Activated CD4-positive, alpha-beta memory T cell treated with anti-CD3 and anti-CD28 coated beads for 36 hours (primary cell): Measurements from ENCODE around the gene AIPL1. TPM values are rescaled to one million over a fixed set of nuclear protein-coding genes. Genes with fewer than 3 reads are reported as not detected.

Source experiments
- CTCF ChIA-PET: fragments of 350-600 bp; sonication (Branson Sonifier 250); formaldehyde crosslinking; loops from one replicate; lab custom pipeline; 2021; ENCODE audit warnings: antibody characterized with exemption, inconsistent platforms; lab: Charles Lee
- POLR2A ChIA-PET: fragments of 350-600 bp; sonication (Branson Sonifier 250); formaldehyde crosslinking; loops from one replicate; lab custom pipeline; 2021; ENCODE audit warnings: antibody characterized with exemption; lab: Charles Lee
- DNase-seq: peaks from one replicate; pipeline ENCODE4 v3.0.0-alpha.2; 2020
- H3K27ac Mint-ChIP-seq: one replicate; pipeline ENCODE4 v1.8.0; 2021; ENCODE audit warnings: mixed read lengths
- H3K27me3 Mint-ChIP-seq: one replicate; pipeline ENCODE4 v1.8.0; 2021; ENCODE audit warnings: mixed read lengths
- H3K36me3 Mint-ChIP-seq: one replicate; pipeline ENCODE4 v1.8.0; 2021; ENCODE audit warnings: mixed read lengths
- H3K4me1 Mint-ChIP-seq: one replicate; pipeline ENCODE4 v1.8.0; 2021; ENCODE audit warnings: low read depth, mixed read lengths
- H3K4me3 Mint-ChIP-seq: one replicate; pipeline ENCODE4 v1.8.0; 2021; ENCODE audit warnings: mild to moderate bottlenecking, mixed read lengths
- H3K9me3 Mint-ChIP-seq: one replicate; pipeline ENCODE4 v1.8.0; 2021; ENCODE audit warnings: mixed read lengths
- intact Hi-C: fragments of 100-400 bp; cut with micrococcal nuclease; formaldehyde crosslinking; loops from one replicate; pipeline ENCODE4 v1.15.1; 2023
- total RNA-seq, 2 experiments: library from RNA; stranded (reverse); gene quantifications; one replicate each; pipeline ENCODE4 v1.2.3, GENCODE V29; 2021

Gene AIPL1
- total RNA-seq, 2 experiments from 2014 or later, result not detected

DNA sequence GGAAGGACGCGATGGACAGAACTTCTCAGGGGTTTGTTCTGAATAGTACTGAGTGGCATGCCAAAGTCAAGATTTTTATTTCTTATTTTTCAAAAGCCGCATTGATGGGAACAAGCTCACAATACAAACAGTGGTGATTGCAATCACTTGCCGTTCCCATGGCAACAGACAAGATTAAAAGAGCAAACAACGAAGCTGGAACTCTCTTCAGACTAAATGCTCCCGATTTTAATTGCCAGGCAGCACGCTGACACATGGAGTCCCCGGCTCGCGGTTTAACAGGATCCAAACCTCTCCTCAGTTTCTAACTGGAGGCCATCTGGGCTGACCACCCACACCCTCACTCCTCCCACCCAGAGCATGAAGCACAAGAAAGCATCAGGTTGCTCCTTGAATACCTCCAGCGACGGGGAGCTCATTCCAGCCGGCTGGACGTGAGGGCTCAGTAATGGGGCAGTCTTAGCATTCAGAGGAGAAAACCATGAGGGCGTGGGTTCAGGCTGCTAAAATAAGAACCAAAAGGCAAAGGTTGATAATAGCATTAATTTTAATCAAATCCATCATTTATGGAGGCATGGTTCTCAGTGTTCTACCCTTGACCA lies 41.5 kb downstream of the AIPL1 start:
- CTCF ChIA-PET, result no interaction called here
- Mint-ChIP-seq H3K4me1 (no peaks in the 10 kb centered on the region), H3K27ac (no peak overlapping the region), H3K4me3 (no peak overlapping the region), H3K9me3 (peaks cover 2% of the 10 kb centered on the region), H3K27me3 (peaks cover 31% of the 10 kb centered on the region), H3K36me3 (no peaks in the 10 kb centered on the region)
- intact Hi-C loops, result no loop called here
- POLR2A ChIA-PET, result no interaction called here
- no peak for DNase-seq

- POLR2A ChIA-PET, result no interaction called here
- no peak for DNase-seq
Observed at GRCh38 chr17:6392609-6393350, 42.1 kb downstream of the AIPL1 start.

DNA sequence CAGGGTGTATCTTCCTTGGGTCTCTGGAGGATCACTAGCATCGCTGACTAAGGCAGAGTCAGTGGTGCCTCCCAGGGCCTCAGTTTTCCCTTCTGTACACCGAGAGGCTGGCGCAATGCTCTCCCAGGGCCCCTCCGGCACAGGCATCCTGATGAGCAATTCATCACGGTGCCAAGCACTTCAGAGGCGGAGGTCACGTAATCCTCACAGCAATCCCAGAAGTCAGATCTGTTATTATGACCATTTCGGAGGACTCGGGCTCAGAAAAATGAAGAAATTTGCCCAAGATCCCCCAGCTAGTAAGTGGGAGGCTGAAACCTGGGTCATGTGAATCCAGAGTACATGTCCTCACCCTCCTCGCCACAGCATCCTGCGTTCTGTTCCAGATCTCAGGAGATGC lies 46.5 kb downstream of the AIPL1 start:
- intact Hi-C loops, result no loop called here
- Mint-ChIP-seq H3K36me3 (no peaks in the 10 kb centered on the region), H3K4me3 (no peak overlapping the region), H3K27ac (no peak overlapping the region), H3K9me3 (no peaks in the 10 kb centered on the region), H3K4me1 (no peaks in the 10 kb centered on the region), H3K27me3 (peaks cover 19% of the 10 kb centered on the region)
- ChIA-PET POLR2A (no interaction called here), CTCF (no interaction called here)
- DNase-seq, result no peak

More at GRCh38 chr17:6392609-6393350, 42.1 kb downstream of the AIPL1 start:
- Mint-ChIP-seq H3K9me3 (no peaks in the 10 kb centered on the region), H3K27ac (no peak overlapping the region), H3K27me3 (peaks cover 28% of the 10 kb centered on the region), H3K4me1 (no peaks in the 10 kb centered on the region), H3K36me3 (no peaks in the 10 kb centered on the region), H3K4me3 (no peak overlapping the region)
- CTCF ChIA-PET, result no interaction called here
- intact Hi-C loops, result no loop called here

DNA sequence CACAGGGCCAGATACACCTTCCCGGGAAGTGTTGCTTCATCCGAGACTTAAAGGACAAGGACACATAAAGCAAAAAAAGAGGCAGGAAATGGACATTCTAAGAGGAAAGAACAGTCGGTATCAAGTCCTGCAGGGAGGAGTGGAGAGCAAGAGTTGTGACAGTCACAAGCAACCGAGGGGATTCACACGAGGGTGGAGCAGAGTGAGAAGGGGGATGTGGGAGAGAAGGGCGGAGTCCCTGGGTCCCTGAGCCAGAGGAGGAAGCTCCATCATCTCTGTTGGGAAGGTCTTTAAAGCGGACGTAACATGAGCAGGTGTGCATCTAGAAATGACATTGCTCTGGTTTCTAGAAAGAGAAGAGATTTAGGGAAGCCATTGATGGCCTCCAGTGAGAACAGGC lies 47.1 kb downstream of the AIPL1 start:
- Mint-ChIP-seq H3K27ac (no peak overlapping the region), H3K27me3 (peaks cover 21% of the 10 kb centered on the region), H3K36me3 (no peaks in the 10 kb centered on the region), H3K4me3 (no peak overlapping the region), H3K4me1 (no peaks in the 10 kb centered on the region), H3K9me3 (no peaks in the 10 kb centered on the region)
- ChIA-PET POLR2A (no interaction called here), CTCF (no interaction called here)
- intact Hi-C loops, result no loop called here
- no peak for DNase-seq

DNA sequence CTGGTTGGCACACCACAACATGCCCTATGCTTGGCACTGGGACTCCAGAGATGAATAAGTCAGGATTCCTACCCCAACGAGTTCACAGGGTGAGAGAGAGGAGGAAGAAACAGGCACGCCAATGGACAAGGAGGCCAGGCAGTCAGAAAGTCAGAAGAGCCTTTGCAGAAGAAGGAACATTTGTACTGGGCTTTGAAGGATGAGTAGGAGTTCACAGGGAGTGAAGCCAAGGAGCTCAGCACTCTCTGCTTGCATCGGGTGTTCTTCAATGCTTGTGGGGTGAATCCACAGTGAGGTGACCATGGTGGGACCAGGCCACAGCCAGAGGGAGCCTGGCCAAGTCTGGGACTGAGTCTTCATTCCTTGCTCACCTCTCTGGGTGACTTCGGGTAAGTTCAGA lies 47.5 kb downstream of the AIPL1 start:
- Mint-ChIP-seq H3K36me3 (no peaks in the 10 kb centered on the region), H3K27me3 (peaks cover 18% of the 10 kb centered on the region), H3K4me1 (no peaks in the 10 kb centered on the region), H3K4me3 (no peak overlapping the region), H3K9me3 (no peaks in the 10 kb centered on the region), H3K27ac (no peak overlapping the region)
- intact Hi-C loops, result no loop called here
- no peak for DNase-seq
- CTCF ChIA-PET, result no interaction called here
- POLR2A ChIA-PET, result no interaction called here

DNA sequence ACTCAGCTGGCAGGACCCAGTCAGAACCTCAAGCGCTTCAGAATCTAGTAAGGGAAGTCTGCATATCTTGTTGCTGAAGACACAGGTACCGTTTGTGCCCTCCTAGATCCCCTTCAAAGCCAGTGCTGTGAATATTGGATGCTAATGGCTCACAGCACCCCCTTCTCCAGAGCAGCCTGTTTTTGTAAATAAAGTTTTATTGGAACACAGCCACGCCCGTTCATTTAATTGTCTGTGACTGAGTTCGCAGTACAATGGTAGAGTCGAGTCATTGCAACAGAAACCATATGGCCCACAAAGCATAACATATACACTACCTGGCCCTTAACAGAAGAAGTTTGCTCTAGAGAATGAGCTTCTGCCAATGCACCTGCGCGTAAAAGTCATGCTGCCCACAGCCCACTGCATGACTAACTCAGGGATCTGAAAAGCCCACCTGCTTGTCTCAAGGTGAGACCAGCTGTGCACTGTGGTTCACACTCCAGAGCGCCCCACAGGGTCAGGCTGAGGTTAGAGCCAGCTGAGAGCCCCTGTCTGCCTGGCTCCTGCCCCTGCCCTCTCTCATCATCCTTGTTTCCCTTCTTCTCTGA lies 48.8 kb downstream of the AIPL1 start:
- POLR2A ChIA-PET, result no interaction called here
- Mint-ChIP-seq H3K9me3 (no peaks in the 10 kb centered on the region), H3K27me3 (peaks cover 19% of the 10 kb centered on the region), H3K4me3 (no peak overlapping the region), H3K36me3 (no peaks in the 10 kb centered on the region), H3K27ac (no peak overlapping the region), H3K4me1 (no peaks in the 10 kb centered on the region)
- no peak for DNase-seq
- intact Hi-C loops, result no loop called here
- CTCF ChIA-PET, result no interaction called here

DNA sequence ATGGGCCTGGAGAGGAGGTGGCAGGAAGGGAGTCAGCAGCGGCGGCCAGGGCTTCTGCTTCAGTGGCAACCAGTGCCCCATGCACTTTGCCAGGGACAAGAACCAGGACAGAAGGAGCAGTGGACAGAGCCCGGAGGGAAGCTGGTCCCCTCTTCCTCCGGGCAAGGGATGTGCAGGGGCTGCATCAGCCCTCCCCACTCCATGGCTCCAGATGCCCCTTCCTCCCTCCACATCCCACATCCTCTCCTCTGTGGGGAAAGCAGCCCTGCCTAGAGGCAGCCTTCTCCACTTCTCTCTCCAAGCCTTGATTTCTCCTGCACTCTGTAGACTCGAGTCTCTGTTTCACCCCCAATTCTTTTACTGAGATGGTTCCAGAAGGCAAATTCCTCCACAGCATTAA lies 50.4 kb downstream of the AIPL1 start:
- POLR2A ChIA-PET, result no interaction called here
- no peak overlapping the region for H3K27ac Mint-ChIP-seq

GRCh38 chr17:6381526-6382465 lies 53.1 kb downstream of the AIPL1 start:
- Mint-ChIP-seq H3K27ac (no peak overlapping the region), H3K36me3 (no peaks in the 10 kb centered on the region), H3K9me3 (peaks cover 6% of the 10 kb centered on the region), H3K4me1 (no peaks in the 10 kb centered on the region), H3K27me3 (peaks cover 42% of the 10 kb centered on the region), H3K4me3 (no peak overlapping the region)
- no peak for DNase-seq
- ChIA-PET POLR2A (no interaction called here), CTCF (no interaction called here)
- intact Hi-C loops, result no loop called here

More for the DNA sequence above, 50.4 kb downstream of the AIPL1 start:
- Mint-ChIP-seq H3K36me3 (no peaks in the 10 kb centered on the region), H3K27me3 (peaks cover 18% of the 10 kb centered on the region), H3K4me1 (no peaks in the 10 kb centered on the region), H3K9me3 (no peaks in the 10 kb centered on the region), H3K4me3 (no peak overlapping the region)
- CTCF ChIA-PET, result no interaction called here
- intact Hi-C loops, result no loop called here
- no peak for DNase-seq

DNA sequence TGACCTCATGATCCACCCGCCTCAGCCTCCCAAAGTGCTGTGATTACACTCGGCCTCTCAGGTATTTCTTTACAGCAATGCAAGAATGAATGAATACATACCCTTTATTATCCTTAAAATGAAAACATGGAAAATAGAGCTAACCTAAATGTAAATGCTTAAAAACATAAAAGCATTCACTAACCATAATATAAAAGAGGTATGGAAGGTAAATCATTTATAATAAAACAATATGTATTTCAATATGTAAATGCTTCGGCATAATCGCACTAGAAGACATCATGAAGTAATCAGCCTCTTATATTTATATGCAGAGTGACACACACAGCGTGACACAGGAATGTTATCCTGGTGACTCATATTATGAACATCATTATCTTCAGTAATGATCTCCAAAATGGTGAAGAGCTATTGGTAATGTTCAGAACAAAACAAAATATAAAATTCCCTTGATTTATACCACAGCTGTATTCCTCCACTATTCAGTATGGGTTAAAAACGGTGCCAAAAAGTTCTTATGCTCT lies 53.9 kb downstream of the AIPL1 start:
- H3K27ac Mint-ChIP-seq, result no peak overlapping the region
- H3K27me3 Mint-ChIP-seq, result peaks cover 37% of the 10 kb centered on the region
- no peaks in the 10 kb centered on the region for H3K4me1 Mint-ChIP-seq
- intact Hi-C loops, result no loop called here
- DNase-seq, result no peak
- CTCF ChIA-PET, result no interaction called here
- POLR2A ChIA-PET, result no interaction called here
- no peaks in the 10 kb centered on the region for H3K36me3 Mint-ChIP-seq
- H3K4me3 Mint-ChIP-seq, result no peak overlapping the region
- H3K9me3 Mint-ChIP-seq, result peaks cover 6% of the 10 kb centered on the region

GRCh38 chr17:6377906-6378305 lies 57.0 kb downstream of the AIPL1 start:
- Mint-ChIP-seq H3K27ac (no peak overlapping the region), H3K4me1 (peaks cover 19% of the 10 kb centered on the region), H3K27me3 (peaks cover 32% of the 10 kb centered on the region), H3K9me3 (peaks cover 6% of the 10 kb centered on the region), H3K36me3 (no peaks in the 10 kb centered on the region), H3K4me3 (no peak overlapping the region)
- ChIA-PET CTCF (no interaction called here), POLR2A (no interaction called here)
- DNase-seq, result no peak
- intact Hi-C loops, result no loop called here

- Mint-ChIP-seq H3K4me1 (peaks cover 19% of the 10 kb centered on the region), H3K9me3 (peaks cover 6% of the 10 kb centered on the region), H3K4me3 (no peak overlapping the region), H3K36me3 (no peaks in the 10 kb centered on the region), H3K27ac (no peak overlapping the region), H3K27me3 (peaks cover 38% of the 10 kb centered on the region)
- CTCF ChIA-PET, result interaction anchor here (0.6 kb wide), 1 partner anchor 636 kb away, joined by 3 read pairs; no protein-coding TSS in a partner anchor
- no peak for DNase-seq
- POLR2A ChIA-PET, result no interaction called here
- intact Hi-C loops, result no loop called here
Observed at GRCh38 chr17:6376931-6377361, 58.0 kb downstream of the AIPL1 start.
